ENCODE results near the gene CIITA.

CIITA gene

GRCh38 chr16:10896723-10897122 lies 19.7 kb downstream of the CIITA start:
- POLR2A ChIA-PET: no interaction called here
- CTCF ChIA-PET: no interaction called here
- TF ChIP-seq, protein P1, sequence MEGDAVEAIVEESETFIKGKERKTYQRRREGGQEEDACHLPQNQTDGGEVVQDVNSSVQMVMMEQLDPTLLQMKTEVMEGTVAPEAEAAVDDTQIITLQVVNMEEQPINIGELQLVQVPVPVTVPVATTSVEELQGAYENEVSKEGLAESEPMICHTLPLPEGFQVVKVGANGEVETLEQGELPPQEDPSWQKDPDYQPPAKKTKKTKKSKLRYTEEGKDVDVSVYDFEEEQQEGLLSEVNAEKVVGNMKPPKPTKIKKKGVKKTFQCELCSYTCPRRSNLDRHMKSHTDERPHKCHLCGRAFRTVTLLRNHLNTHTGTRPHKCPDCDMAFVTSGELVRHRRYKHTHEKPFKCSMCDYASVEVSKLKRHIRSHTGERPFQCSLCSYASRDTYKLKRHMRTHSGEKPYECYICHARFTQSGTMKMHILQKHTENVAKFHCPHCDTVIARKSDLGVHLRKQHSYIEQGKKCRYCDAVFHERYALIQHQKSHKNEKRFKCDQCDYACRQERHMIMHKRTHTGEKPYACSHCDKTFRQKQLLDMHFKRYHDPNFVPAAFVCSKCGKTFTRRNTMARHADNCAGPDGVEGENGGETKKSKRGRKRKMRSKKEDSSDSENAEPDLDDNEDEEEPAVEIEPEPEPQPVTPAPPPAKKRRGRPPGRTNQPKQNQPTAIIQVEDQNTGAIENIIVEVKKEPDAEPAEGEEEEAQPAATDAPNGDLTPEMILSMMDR (IDR thresholded peaks at IDR 0.05; ENCODE audit: insufficient read depth, low read length, missing control alignments): no peak

DNA sequence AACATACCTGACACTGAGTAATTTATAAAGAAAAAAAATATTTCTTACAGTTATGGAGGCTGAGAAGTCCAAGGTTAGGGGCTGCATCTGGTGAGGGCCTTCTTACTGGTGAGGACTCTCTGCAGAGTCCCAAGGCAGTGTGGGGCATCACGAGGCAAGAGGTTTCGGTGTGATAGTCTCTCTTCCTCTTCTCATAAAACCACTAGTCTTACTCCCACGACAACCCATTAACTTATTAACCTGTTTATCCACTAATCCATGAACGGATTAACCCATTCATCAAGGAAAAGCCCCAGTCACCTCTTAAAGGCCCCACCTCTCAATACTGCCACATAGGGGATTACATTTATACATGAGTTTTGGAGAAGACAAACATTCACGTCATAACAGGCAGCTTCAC lies 20.1 kb downstream of the CIITA start:
- TF ChIP-seq, protein P1 (IDR thresholded peaks at IDR 0.05; ENCODE audit: insufficient read depth, low read length, missing control alignments): no peak
- H3K4me3 ChIP-seq (ENCODE audit: low read depth, low read length): no peak overlapping the region
- CTCF ChIA-PET: interaction anchor here (0.9 kb wide), 1 partner anchor 21 kb away, joined by 4 read pairs; no protein-coding TSS in a partner anchor
- DNase-seq (ENCODE audit: low read depth, low spot score): no peak
- POLR2A ChIA-PET: no interaction called here

More at GRCh38 chr16:10896723-10897122, 19.7 kb downstream of the CIITA start:
- DNase-seq (ENCODE audit: low read depth, low spot score): no peak
- no peak overlapping the region for H3K4me3 ChIP-seq (ENCODE audit: low read depth, low read length)

- CTCF ChIA-PET: interaction anchor here (1.8 kb wide), 1 partner anchor 16 kb away, joined by 6 read pairs; no protein-coding TSS in a partner anchor
- H3K4me3 ChIP-seq (ENCODE audit: low read depth, low read length): no peak overlapping the region
- TF ChIP-seq, protein P1 (IDR thresholded peaks at IDR 0.05; ENCODE audit: insufficient read depth, low read length, missing control alignments): no peak
- POLR2A ChIA-PET: no interaction called here
- no peak for DNase-seq (ENCODE audit: low read depth, low spot score)
Measured at GRCh38 chr16:10902999-10903398, 26.0 kb downstream of the CIITA start.

GRCh38 chr16:10906482-10906881 lies 29.5 kb downstream of the CIITA start:
- H3K4me3 ChIP-seq (ENCODE audit: low read depth, low read length): no peak overlapping the region
- ChIA-PET CTCF (interaction anchor here (3.0 kb wide), 1 partner anchor 12 kb away, joined by 18 read pairs; no protein-coding TSS in a partner anchor), POLR2A (no interaction called here)
- TF ChIP-seq, protein P1 (IDR thresholded peaks at IDR 0.05; ENCODE audit: insufficient read depth, low read length, missing control alignments): no peak
- DNase-seq (ENCODE audit: low read depth, low spot score): no peak

- TF ChIP-seq, protein P1 (IDR thresholded peaks at IDR 0.05; ENCODE audit: insufficient read depth, low read length, missing control alignments): no peak
- POLR2A ChIA-PET: no interaction called here
- CTCF ChIA-PET: interaction anchor here (3.0 kb wide), 1 partner anchor 11 kb away, joined by 18 read pairs; no protein-coding TSS in a partner anchor
- no peak for DNase-seq (ENCODE audit: low read depth, low spot score)
- H3K4me3 ChIP-seq (ENCODE audit: low read depth, low read length): no peak overlapping the region
Measured at GRCh38 chr16:10906914-10907756, 30.1 kb downstream of the CIITA start.

GRCh38 chr16:10907757-10908045 lies 30.7 kb downstream of the CIITA start:
- no peak overlapping the region for H3K4me3 ChIP-seq (ENCODE audit: low read depth, low read length)
- ChIA-PET CTCF (interaction anchor here (3.0 kb wide), 1 partner anchor 11 kb away, joined by 18 read pairs; no protein-coding TSS in a partner anchor), POLR2A (no interaction called here)
- TF ChIP-seq, protein P1 (IDR thresholded peaks at IDR 0.05; ENCODE audit: insufficient read depth, low read length, missing control alignments): no peak
- DNase-seq (ENCODE audit: low read depth, low spot score): no peak
